SH-SY5Y (cell line): ENCODE data around the gene CDKN2A.

ENCODE experiments used
- GATA2 ChIP-seq: IDR thresholded peaks from 2 replicates; pipeline ENCODE4 v1.6.1; 2011; ENCODE audit warnings: mild to moderate bottlenecking, low read depth, low read length
- GATA3 ChIP-seq: IDR thresholded peaks from 2 replicates; pipeline ENCODE4 v1.6.1; 2011; ENCODE audit warnings: low read depth, mild to moderate bottlenecking, low read length, moderate library complexity

Gene CDKN2A

DNA sequence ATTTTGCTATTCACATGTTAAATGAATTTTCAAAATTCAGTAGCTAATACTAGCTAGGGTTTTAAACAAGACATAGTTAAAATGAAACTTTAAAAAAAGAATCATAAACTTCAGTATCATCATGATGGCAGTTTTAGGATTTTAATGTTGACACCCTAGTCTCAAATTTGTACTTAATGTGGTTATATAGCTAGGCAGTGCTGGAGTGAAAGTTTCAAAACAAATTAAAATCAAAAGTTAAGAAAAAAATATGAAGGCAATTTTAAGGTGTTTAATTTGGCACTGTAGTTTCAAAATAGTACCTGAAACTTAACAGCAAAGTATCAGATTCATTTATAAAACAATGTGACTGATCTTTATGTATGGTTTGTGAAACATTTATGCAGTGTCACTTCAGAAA, 34.2 kb upstream of the CDKN2A start:
- TF ChIP-seq GATA3 (no peak), GATA2 (no peak)

DNA sequence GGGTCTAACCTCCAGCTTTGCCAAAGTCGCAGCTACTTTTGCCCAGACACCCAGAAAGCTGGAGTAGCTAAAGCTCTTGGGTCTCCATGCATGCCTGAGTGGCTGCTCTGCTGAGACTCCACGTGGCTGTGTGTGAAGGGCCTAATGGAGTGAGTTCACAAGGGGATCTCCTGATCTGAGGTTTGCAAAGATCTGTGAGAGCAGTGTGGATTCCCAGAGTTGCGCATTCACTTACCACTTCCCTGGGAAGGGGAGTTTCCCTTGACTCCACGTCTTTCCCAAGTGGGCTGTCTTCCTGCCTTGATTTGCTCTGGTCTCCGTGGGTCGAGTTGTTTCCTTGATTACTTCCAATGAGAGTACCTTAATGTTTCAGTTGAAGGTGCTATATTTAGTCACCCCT, 32.5 kb upstream of the CDKN2A start:
- TF ChIP-seq GATA2 (no peak), GATA3 (no peak)

GRCh38 chr9:22022396-22022795, 28.2 kb upstream of the CDKN2A start:
- TF ChIP-seq GATA2 (no peak), GATA3 (no peak)

GRCh38 chr9:22010866-22011625, 16.9 kb upstream of the CDKN2A start:
- TF ChIP-seq GATA2, result no peak

DNA sequence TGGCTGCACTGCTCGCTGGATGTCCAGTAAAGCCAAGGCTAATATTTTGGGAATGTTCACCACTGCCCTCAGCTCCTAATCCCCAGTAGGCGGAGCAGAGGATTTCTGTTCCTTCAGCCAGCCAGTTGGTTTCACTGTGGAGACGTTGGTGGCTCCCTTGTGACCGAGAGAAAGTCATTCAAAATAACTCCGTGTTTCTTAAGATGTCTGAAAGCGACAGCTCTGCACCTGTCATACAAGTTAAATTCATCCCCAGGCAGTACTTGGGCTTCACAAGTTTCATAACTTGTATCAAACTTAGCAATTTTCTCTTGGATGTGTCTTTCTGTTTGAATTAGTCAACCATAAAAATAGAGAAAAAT, 15.3 kb upstream of the CDKN2A start:
- TF ChIP-seq GATA3, result no peak
- TF ChIP-seq GATA2, result no peak

GRCh38 chr9:22008717-22009505, 14.7 kb upstream of the CDKN2A start, which contains the start of gene CDKN2B:
Gene CDKN2B, minus strand, starts transcription at chr9:22009305. Its CDS starts 352 bp downstream, at chr9:22008953.
- TF ChIP-seq GATA2 (no peak; the same call in 1 of the 2 replicates), GATA3 (no peak)

- TF ChIP-seq GATA2 (peak; percentile 76; the same call in 1 of the 2 replicates), GATA3 (no peak)
These were observed 14.2 kb upstream of the CDKN2A start for GRCh38 chr9:22008384-22008716.

DNA sequence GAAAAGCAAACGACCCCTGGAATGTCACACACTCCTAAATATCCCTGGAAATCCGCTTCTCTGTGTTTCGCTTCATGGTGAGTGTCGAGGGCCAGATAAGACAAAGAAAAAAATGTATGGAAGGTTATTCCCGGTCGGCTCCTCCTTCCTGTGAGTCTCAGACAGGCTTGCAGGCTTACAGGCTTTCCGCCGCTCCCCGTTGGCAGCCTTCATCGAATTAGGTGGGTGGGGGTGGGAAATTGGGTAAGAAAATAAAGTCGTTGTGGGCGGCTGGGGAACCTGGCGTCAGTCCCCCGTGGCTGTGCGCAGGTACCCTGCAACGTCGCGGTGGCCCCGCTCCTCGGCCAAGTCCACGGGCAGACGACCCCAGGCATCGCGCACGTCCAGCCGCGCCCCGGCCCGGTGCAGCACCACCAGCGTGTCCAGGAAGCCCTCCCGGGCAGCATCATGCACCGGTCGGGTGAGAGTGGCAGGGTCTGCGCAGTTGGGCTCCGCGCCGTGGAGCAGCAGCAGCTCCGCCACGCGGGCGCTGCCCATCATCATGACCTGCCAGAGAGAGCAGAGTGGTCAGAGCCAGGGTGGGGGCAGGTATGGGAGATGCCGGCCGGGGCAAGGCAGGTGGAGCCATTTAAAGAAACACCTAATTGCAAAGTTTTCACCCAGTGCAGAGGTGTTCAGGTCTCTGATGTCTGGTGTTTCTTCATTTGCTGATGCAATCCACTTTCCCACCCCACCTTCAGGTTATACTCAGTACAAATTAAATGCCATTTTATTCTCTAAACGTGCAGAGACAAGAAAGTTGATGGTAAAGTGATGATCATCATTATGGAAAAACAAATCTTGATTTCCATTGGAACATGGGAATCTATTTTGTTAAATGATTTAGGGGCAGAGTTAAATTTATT, 11.8 kb upstream of the CDKN2A start:
- TF ChIP-seq GATA2 (no peak), GATA3 (no peak)

DNA sequence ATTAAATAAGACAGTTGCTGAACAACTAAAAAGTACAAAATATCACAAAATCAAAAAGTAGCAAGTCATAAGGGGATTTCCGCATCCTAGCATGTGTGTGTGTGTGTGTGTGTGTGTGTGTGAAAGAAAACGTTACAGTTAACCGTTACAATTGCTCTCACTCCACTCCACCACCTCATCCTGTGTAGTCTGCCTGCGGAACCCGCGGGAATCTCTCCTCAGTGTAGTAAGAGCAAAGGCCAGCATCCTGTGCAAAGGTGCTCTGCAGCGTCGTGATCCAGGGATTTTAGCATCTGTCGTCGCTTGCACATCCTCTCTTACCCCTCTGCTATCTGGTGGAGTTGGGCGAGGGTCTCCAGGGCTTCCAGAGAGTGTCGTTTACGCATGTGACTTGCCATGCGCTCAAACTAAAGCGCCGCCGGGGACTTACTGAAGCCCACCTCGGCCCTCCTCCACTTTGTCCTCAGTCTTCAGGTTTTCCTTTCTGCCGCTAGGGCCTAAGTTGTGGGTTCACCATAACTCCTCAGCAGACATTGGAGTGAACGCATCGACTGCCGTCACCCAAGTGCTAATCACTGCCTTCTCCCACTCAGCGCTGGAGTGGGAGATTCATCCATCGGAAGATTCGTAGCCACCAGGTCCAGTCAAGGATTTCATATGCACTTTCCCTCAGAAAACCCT, 11.0 kb upstream of the CDKN2A start:
- TF ChIP-seq GATA3 (no peak), GATA2 (no peak)

DNA sequence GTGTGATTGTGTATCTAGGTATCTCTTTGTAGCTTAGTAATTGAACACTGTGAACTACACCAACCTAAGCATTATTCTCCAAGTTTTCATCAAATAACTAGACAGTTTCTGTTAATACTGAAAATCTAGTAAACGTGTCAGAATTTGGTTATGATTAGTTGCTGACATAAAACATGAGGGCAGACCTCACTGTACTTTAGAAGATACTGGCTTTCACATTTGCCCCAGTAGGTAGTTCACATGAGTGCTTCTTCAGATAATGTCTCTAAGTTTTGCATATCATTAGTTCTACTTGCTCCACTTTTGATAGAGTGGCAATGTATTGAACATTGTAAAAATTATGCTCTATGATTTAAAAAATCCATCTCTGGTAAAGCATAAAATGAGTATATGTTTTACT, 7.8 kb upstream of the CDKN2A start:
- TF ChIP-seq GATA3 (no peak), GATA2 (no peak)

DNA sequence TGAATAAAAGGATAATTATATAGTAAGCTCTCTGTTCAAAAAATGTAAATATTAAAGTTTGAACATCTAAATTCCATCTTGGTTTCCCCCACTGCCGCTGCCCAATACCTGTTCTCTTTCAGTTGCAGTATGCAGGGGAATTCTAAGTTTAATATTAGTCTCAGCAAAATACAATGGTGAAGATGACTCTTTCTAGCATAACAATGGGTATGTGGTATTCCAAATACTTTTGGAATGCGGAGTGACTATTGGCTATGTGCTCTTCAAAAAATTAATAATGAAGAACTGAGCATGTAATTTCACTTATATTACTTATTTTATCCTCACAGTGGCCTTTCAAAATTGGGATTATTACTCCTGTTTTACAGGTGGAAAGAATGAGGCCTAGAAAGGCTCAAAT, 3.8 kb upstream of the CDKN2A start:
- TF ChIP-seq GATA3, result no peak
- TF ChIP-seq GATA2, result no peak

GRCh38 chr9:21997480-21997879, 3.3 kb upstream of the CDKN2A start:
- TF ChIP-seq GATA3, result no peak
- TF ChIP-seq GATA2, result no peak

- TF ChIP-seq GATA2, result no peak
- TF ChIP-seq GATA3, result no peak
These were observed 2.7 kb upstream of the CDKN2A start for GRCh38 chr9:21996858-21997257.

- TF ChIP-seq GATA3 (no peak), GATA2 (no peak)
These were observed 2.2 kb upstream of the CDKN2A start for GRCh38 chr9:21996438-21996837.
